ENCODE data around the gene KIF21A. TPM values are rescaled to one million over a fixed set of nuclear protein-coding genes. Genes with fewer than 3 reads are reported as not detected.

The KIF21A gene
- polyA plus RNA-seq, 1 of the 3 experiments (the other 2 are of a cell fraction): 3.6 TPM

GRCh38 chr12:39277416-39277815, 165.5 kb downstream of the KIF21A start:
- no peaks in the 10 kb centered on the region for H3K36me3 ChIP-seq (replicated peaks in 1 of 2; ENCODE audit: control insufficient read depth in 1 of 2, insufficient read depth in 2 of 2, low read length in 1 of 2)
- no peaks in the 10 kb centered on the region for H3K9me2 ChIP-seq
- H3K4me3 ChIP-seq (ENCODE audit: low read depth in 2 of 2, low read length in 1 of 2): no peak overlapping the region
- no peak overlapping the region for H3K27ac ChIP-seq (ENCODE audit: low read depth in 2 of 2, low read length in 1 of 2)
- CTCF ChIA-PET: no interaction called here
- no peak overlapping the region for H2AFZ ChIP-seq (ENCODE audit: low read depth)
- 100% methylated on average over 1 of the region's 1 CpG for WGBS (ENCODE audit: low lambda C conversion rate)
- H3K9me3 ChIP-seq: no peaks in the 10 kb centered on the region
- H4K20me1 ChIP-seq (ENCODE audit: insufficient read depth): no peaks in the 10 kb centered on the region
- POLR2A ChIA-PET: no interaction called here
- H3K9ac ChIP-seq: no peak overlapping the region
- DNase-seq: no peak
- TF ChIP-seq USF1 (IDR thresholded peaks at IDR 0.05; ENCODE audit: borderline replicate concordance, low read depth) (no peak), MXI1 (IDR thresholded peaks at IDR 0.05; ENCODE audit: low read depth, low read length) (no peak), RAD21 (IDR thresholded peaks at IDR 0.05; ENCODE audit: low read length) (no peak), RCOR1 (IDR thresholded peaks at IDR 0.05; ENCODE audit: low read length) (no peak), JUND (IDR thresholded peaks at IDR 0.05) (no peak), CHD2 (IDR thresholded peaks at IDR 0.05; ENCODE audit: low read length, partially characterized antibody) (no peak), GABPA (IDR thresholded peaks at IDR 0.05; ENCODE audit: low read depth) (no peak), REST (IDR thresholded peaks at IDR 0.05; ENCODE audit: low read depth, low read length) (no peak)
- no peaks in the 10 kb centered on the region for H3F3A ChIP-seq (replicated peaks; ENCODE audit: insufficient read depth)
- H3K4me1 ChIP-seq (ENCODE audit: control insufficient read depth in 1 of 2, insufficient read depth in 2 of 2, low read depth in 1 of 2, low read length in 1 of 2): no peaks in the 10 kb centered on the region; a peak in 2 of 4 replicates
- no peaks in the 10 kb centered on the region for H3K27me3 ChIP-seq (ENCODE audit: insufficient read depth)
- H3K79me2 ChIP-seq (ENCODE audit: insufficient read depth): no peaks in the 10 kb centered on the region
- H3K4me2 ChIP-seq: no peak overlapping the region

- no peaks in the 10 kb centered on the region for H3F3A ChIP-seq (replicated peaks; ENCODE audit: insufficient read depth)
- no peaks in the 10 kb centered on the region for H3K9me2 ChIP-seq
- TF ChIP-seq FOXM1 (IDR thresholded peaks at IDR 0.05; ENCODE audit: low read depth): no peak
- TF ChIP-seq TCF12 (IDR thresholded peaks at IDR 0.05): no peak
- TF ChIP-seq REST (IDR thresholded peaks at IDR 0.05; ENCODE audit: low read depth, low read length): no peak
- no peak for TF ChIP-seq POLR2AphosphoS5 (IDR thresholded peaks at IDR 0.05; ENCODE audit: low read depth, low read length)
- no peak for TF ChIP-seq ZBTB33 (IDR thresholded peaks at IDR 0.05; ENCODE audit: borderline replicate concordance, low read depth)
- no peak for TF ChIP-seq FOSL2 (IDR thresholded peaks at IDR 0.05; ENCODE audit: borderline replicate concordance, low read depth)
- TF ChIP-seq RCOR1 (IDR thresholded peaks at IDR 0.05; ENCODE audit: low read length): no peak
- no peak for TF ChIP-seq USF1 (IDR thresholded peaks at IDR 0.05; ENCODE audit: borderline replicate concordance, low read depth)
- H2AFZ ChIP-seq (ENCODE audit: low read depth): no peak overlapping the region
- H3K27ac ChIP-seq (ENCODE audit: low read depth in 2 of 2, low read length in 1 of 2): no peak overlapping the region
- no peak overlapping the region for H3K4me2 ChIP-seq
- POLR2A ChIA-PET: no interaction called here
- CTCF ChIA-PET: interaction anchor here (0.7 to 5.4 kb wide), 7 partner anchors 17 to 960 kb away, joined by 3 to 50 read pairs (median 3); partner anchors contain the start of genes ALG10B and CPNE8
- no peaks in the 10 kb centered on the region for H4K20me1 ChIP-seq (ENCODE audit: insufficient read depth)
- WGBS (ENCODE audit: low lambda C conversion rate): 38% methylated on average over 3 of the region's 3 CpGs
- no peaks in the 10 kb centered on the region for H3K36me3 ChIP-seq (replicated peaks in 1 of 2; ENCODE audit: control insufficient read depth in 1 of 2, insufficient read depth in 2 of 2, low read length in 1 of 2)
- H3K4me1 ChIP-seq (ENCODE audit: control insufficient read depth in 1 of 2, insufficient read depth in 2 of 2, low read depth in 1 of 2, low read length in 1 of 2): no peaks in the 10 kb centered on the region; a peak in 2 of 4 replicates
- no peaks in the 10 kb centered on the region for H3K9me3 ChIP-seq
- no peak for DNase-seq
- H3K9ac ChIP-seq: no peak overlapping the region
- H3K27me3 ChIP-seq (ENCODE audit: insufficient read depth): no peaks in the 10 kb centered on the region
- H3K79me2 ChIP-seq (ENCODE audit: insufficient read depth): no peaks in the 10 kb centered on the region
- H3K4me3 ChIP-seq (ENCODE audit: low read depth in 2 of 2, low read length in 1 of 2): no peak overlapping the region
Observed at GRCh38 chr12:39275846-39276245, 167.1 kb downstream of the KIF21A start.

All from SK-N-SH (cell line).